ENCODE measurements around the gene KIF5B.

DNA sequence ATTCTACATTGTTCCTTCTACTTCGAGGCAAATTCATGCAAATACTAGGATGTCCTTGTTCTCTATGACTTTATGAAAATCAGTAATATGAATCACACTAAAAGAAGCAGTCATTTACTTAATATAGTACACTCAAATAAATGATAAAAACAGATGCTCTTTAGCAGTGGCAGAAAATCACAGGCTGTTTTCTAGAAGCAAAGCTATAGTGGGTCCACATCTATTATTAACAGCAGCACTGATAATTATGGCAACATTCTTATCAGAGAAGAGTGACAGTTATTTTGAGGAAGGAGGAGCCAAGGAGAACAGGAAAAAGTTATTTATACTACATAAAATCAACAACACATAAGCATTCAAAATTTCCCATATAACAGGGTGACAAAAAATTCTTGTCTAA is 16.5 kb downstream of the KIF5B start:
- TF ChIP-seq, protein P1, sequence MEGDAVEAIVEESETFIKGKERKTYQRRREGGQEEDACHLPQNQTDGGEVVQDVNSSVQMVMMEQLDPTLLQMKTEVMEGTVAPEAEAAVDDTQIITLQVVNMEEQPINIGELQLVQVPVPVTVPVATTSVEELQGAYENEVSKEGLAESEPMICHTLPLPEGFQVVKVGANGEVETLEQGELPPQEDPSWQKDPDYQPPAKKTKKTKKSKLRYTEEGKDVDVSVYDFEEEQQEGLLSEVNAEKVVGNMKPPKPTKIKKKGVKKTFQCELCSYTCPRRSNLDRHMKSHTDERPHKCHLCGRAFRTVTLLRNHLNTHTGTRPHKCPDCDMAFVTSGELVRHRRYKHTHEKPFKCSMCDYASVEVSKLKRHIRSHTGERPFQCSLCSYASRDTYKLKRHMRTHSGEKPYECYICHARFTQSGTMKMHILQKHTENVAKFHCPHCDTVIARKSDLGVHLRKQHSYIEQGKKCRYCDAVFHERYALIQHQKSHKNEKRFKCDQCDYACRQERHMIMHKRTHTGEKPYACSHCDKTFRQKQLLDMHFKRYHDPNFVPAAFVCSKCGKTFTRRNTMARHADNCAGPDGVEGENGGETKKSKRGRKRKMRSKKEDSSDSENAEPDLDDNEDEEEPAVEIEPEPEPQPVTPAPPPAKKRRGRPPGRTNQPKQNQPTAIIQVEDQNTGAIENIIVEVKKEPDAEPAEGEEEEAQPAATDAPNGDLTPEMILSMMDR (IDR thresholded peaks at IDR 0.05; ENCODE audit: insufficient read depth, low read depth, low read length) = no peak
- TF ChIP-seq EZH2 (IDR thresholded peaks at IDR 0.05; ENCODE audit: insufficient read depth, low read length) = no peak

Data from astrocyte (in vitro differentiated cells and primary cell).